GM21529 (cell line): ENCODE data around the gene ZNF438.
"Not testable (repeated sequence)": the region's sequence is repeated elsewhere in the genome, so short reads cannot be mapped to it uniquely, and the experiment has no call there.

Experiments
- ATAC-seq: cut with Tn5 transposase; IDR thresholded peaks from one replicate; pipeline ENCODE4 v1.9.1; 2021; ENCODE audit not compliant: unreplicated experiment

Gene ZNF438

GRCh38 chr10:30959836-30960210, 71.8 kb downstream of the ZNF438 start:
- peak; percentile 10 for ATAC-seq

DNA sequence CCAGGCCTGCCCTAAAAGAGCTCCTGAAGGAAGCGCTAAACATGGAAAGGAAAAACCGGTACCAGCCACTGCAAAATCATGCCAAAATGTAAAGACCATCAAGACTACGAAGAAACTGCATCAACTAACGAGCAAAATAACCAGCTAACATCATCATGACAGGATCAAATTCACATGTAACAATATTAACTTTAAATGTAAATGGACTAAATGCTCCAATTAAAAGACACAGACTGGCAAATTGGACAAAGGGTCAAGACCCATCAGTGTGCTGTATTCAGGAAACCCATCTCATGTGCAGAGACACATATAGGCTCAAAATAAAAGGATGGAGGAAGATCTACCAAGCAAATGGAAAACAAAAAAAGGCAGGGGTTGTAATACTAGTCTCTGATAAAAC, 82.4 kb downstream of the ZNF438 start:
- not testable (repeated sequence) for ATAC-seq

- no peak for ATAC-seq
Measured at GRCh38 chr10:30944005-30944404, 87.7 kb downstream of the ZNF438 start.

GRCh38 chr10:30943451-30943850, 88.2 kb downstream of the ZNF438 start:
- ATAC-seq: no peak

DNA sequence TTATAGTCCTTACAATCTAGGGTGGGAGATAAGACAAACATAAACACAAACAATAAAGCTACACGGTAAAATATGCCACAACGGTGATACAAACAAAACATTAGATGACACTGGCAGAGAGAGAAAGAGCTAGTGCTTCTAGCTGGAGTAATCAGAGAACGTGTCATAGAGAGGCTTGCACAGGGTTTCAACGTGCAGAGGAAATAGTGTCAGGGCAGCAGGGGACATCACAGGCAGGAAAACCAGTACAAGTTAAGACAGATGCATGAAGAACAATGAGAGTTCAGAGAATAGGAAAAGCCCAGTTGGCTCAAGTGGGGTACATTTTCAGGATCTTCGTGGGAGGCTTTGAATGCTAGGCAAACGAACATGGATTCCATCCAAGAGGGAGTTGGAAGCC, 91.4 kb downstream of the ZNF438 start:
- ATAC-seq: no peak

GRCh38 chr10:30939643-30940251, 91.9 kb downstream of the ZNF438 start:
- no peak for ATAC-seq

DNA sequence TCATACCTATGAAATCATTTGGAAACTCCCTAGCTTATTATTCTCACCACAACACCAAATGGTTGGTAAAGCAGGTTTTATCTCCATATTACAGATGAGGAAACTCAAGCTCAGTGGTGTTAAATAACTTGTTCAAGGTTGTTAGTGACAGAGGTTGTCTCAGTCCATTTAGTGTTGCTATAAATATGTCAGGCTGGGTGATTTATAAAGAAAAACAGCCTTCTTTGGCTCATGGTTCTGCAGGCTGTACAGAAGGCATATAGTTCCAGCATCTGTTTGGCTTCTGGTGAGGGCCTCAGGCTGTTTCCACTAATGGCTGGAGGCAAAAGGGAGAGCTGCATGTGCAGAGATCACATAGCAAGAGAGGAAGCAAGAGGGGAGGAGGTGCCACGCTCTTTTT, 96.6 kb downstream of the ZNF438 start:
- no peak for ATAC-seq

DNA sequence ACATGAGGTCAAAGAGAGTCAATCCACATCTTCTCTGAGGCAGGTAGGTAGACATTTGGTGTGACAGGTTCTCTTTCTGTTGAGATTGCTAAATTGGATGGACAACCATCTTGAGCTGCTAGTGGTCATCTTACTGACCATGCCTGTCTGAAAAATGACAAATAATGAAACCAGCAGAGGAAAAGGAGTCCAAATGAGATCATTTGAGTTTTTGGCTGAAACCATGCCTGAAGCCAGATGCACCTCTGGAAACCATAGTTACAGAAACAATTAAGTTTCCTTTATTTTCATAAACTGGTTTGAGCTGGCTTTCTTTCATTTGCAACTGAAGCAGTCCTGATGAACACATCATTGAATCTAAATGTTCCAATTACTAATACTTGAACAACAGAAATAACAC, 100.6 kb downstream of the ZNF438 start:
- no peak for ATAC-seq

DNA sequence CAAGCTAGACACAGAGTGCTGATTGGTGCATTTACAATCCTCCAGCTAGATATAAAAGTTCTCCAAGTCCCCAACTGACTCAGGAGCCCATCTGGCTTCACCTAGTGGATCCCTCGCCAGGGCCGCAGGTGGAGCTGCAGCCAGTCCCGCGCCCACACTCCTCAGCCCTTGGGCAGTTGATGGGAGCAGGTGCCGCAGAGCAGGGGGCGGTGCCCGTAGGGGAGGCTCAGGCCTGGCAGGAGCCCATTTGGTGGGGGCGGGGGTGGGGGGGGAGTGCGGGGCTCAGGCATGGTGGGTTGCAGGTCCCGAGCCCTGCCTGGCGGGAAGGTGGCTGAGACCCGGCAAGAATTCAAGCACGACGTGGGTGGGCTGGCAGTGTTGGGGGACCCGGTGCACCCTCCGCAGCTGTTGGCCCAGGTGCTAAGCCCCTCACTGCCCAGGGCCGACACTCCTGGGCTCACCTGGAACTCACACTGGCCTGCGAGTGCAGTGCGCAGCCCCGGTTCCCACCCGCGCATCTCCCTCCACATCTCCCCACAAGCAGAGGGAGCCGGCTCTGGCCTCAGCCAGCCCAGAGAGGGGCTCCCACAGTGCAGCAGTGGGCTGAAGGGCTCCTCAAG, 101.7 kb downstream of the ZNF438 start:
- ATAC-seq: no peak

DNA sequence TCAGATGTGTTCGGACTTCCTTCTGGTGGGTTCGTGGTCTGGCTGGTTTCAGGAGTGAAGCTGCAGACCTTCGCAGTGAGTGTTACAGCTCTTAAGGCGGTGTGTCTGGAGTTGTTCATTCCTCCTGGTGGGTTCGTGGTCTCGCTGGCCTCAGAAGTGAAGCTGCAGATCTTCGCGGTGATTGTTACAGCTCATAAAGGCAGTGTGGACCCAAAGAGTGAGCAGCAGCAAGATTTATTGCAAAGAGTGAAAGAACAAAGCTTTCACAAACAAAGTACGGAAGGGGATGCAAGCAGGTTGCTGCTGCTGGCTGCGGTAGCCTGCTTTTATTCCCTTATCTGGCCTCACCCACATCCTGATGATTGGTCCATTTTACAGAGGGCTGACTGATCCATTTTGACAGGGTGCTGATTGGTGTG, 102.3 kb downstream of the ZNF438 start:
- ATAC-seq: not testable (repeated sequence)

GRCh38 chr10:30928742-30929141, 102.9 kb downstream of the ZNF438 start:
- ATAC-seq: peak; percentile 41

DNA sequence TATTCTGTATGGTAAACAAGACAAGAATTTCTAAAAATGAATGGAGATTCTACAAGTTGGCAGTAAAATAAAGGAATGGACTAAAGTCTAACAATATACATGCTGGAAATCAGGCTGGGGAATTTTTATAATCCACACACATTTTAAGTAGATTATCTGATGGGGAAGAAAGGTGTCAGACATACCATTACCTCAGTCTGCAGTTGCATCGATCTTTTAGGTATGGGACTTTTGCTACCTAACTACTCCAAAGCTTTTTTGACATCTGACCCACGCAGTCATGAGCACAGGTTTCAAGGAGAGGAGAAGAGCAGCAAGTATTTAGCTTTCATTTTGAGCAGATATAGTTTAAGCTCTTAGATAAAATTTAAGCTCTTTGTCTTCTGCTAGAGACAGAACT, 113.0 kb downstream of the ZNF438 start:
- ATAC-seq: no peak

- no peak for ATAC-seq
Measured at GRCh38 chr10:30917789-30918188, 113.9 kb downstream of the ZNF438 start.

DNA sequence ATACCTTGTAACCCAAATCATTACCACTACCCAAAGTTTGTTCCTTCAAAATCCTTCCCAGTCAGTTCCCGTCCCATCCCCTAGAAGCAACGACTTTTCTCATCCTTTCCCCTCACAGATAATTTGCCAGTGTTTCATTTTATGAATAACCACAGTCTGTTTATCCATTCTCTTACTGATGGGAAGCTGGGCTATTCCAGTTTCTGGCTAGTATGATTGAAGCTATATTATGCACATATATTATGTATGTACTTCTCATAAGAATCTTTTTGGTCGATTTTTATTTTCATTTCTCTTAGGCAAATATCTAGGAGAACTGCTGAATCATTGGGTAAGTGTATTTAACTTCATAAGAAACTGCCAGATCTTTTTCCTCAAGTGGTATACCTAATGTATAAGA, 114.6 kb downstream of the ZNF438 start:
- ATAC-seq: no peak

DNA sequence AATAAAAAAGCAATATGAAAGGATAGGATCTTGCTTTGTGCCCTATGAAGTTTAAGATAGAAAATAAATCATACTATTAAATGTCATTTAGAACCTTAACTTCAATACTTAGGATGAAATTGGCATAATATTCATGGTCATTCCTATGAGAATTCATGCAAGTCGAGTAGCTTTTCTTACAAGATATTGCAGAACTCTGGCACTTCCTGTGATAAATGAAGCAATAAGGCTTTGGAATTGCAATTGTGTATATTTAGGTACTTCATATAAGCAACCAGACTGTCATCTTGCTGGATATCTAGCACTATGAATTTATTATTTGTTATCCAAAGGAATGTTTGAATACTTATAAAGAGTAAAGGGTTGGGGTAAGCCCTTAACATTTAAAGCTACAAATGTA, 116.5 kb downstream of the ZNF438 start:
- ATAC-seq: no peak

- no peak for ATAC-seq
Measured at GRCh38 chr10:30911303-30911863, 120.3 kb downstream of the ZNF438 start.

DNA sequence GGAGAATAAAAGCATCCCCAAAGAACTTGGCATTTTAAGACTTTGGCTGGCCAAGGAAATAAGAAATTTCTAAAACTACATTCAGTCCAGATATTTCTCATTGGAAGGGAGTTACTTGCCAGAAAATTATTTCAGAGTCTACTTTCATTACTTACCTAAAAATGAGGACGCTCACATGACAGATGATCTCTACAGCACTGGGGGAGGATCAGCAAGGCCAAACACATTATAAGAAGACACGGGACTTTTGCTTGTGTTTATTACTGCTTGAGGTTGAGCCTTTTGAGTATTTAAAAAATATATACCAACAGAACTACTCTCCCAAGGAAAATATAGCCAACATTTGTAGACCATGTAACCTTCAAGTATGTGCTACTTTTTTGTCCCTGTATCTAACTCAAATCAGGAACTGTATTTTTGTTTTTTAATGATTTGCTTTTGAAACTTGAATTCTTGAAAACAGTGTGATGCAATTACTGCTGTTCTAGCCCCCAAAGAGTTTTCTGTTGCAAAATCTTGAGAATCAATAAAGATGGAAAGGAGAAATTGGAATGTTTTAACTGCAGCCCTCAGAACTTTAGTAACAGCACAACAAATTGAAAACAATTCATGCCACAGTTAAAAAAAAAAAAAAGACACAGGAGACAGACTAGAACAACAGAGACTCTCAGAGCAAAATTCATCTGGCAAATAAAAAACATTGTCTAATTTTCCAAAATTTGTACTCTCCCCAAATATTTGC, 128.1 kb downstream of the ZNF438 start:
- no peak for ATAC-seq

- no peak for ATAC-seq
Measured at GRCh38 chr10:30902621-30903396, 128.9 kb downstream of the ZNF438 start.

DNA sequence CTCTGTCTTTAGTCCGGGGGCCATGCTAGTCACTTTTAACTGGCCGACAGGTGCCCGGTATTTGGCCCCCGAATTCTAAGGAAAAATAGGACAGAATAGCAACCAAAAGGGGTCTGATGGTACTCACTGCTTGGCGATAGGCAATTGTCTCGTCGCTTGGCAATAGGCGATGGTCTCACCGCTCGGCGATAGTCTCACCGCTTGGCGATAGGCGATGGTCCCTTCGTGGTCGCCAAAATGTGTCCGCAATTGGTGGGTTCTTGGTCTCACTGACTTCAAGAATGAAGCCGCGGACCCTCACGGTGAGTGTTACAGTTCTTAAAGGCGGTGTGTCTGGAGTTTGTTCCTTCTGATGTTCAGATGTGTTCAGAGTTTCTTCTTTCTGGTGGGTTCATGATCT, 130.2 kb downstream of the ZNF438 start:
- not testable (repeated sequence) for ATAC-seq

DNA sequence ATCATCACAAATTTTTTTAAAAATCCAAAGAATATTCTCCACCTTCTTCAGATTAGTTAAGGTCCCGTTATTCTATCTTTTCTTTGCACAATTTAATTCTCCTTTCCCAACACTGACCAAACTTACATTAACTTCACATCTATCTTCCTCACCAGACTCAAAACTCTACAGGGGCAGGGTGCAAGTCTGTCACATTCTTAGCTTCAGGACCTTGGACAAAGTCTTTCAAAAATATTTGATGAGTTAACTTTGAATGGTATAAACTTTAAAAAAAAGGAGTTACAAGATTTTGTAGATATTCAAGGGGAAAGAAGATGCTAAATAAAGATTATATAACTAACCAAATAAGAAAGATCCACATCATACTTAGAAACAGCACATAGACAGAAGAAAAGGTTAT, 132.7 kb downstream of the ZNF438 start:
- ATAC-seq: no peak

DNA sequence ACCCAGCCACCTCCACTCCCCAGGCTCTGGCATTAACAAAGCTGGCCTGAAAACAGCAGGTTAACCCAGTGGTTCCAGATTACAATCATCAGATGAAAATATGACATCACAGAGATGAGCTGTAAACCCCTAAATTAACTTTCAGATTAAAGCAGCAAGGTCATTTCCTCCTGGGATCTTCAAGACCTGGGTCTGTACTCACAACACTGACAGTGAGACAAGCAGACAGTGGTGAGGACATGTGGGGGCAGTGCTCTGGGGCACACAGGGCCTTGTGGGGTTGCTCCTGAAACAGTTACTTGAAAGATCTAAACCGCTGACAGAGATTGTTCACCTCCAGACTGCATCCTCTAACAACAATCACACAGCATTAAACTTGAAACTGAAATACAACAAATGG, 134.1 kb downstream of the ZNF438 start:
- no peak for ATAC-seq
